ENCODE results near the gene CCNK.

DNA sequence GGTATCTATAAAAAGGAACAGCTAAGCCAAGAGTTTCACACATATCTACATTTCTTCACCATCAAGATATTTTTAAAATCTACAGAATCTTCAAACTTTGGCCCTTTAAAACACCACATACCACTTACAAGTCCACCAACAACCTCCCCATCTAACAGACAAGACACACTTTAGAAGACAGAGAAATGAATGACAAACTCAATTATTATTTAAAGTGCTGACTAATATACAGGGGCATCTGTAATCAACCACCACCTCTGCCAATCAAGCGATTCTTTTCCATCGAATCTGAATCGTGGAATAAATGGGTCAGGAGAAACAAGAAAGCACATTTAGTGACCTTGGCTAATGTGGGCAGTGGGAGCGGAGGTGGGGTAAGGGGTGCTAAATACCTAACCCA is 8.3 kb upstream of the CCNK start:
- TF ChIP-seq, protein P1, sequence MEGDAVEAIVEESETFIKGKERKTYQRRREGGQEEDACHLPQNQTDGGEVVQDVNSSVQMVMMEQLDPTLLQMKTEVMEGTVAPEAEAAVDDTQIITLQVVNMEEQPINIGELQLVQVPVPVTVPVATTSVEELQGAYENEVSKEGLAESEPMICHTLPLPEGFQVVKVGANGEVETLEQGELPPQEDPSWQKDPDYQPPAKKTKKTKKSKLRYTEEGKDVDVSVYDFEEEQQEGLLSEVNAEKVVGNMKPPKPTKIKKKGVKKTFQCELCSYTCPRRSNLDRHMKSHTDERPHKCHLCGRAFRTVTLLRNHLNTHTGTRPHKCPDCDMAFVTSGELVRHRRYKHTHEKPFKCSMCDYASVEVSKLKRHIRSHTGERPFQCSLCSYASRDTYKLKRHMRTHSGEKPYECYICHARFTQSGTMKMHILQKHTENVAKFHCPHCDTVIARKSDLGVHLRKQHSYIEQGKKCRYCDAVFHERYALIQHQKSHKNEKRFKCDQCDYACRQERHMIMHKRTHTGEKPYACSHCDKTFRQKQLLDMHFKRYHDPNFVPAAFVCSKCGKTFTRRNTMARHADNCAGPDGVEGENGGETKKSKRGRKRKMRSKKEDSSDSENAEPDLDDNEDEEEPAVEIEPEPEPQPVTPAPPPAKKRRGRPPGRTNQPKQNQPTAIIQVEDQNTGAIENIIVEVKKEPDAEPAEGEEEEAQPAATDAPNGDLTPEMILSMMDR (IDR thresholded peaks at IDR 0.05), result no peak
- TF ChIP-seq POLR2A (IDR thresholded peaks at IDR 0.05), result no peak

Data from tibial nerve (tissue), 3 donors.